Dermis blood vessel endothelial cell (primary cell): ENCODE results near the gene FLVCR2. TPM values are rescaled to one million over a fixed set of nuclear protein-coding genes. Genes with fewer than 3 reads are reported as not detected.

ENCODE experiments used
- DNase-seq: peaks from one replicate; pipeline ENCODE4 v3.0.0; 2010
- total RNA-seq: library from RNA; depleted of rRNA; stranded (reverse); fragments of >200 nt; gene quantifications from 2 replicates; pipeline ENCODE4 v1.2.3, GENCODE V29; 2014

FLVCR2 gene
- total RNA-seq, 1 donor from 2014 or later = 10.6 TPM

- DNase-seq = no peak
These were observed 52.5 kb downstream of the FLVCR2 start for GRCh38 chr14:75630695-75631452.

- no peak for DNase-seq
These were observed 53.0 kb downstream of the FLVCR2 start for GRCh38 chr14:75631453-75631831.

DNA sequence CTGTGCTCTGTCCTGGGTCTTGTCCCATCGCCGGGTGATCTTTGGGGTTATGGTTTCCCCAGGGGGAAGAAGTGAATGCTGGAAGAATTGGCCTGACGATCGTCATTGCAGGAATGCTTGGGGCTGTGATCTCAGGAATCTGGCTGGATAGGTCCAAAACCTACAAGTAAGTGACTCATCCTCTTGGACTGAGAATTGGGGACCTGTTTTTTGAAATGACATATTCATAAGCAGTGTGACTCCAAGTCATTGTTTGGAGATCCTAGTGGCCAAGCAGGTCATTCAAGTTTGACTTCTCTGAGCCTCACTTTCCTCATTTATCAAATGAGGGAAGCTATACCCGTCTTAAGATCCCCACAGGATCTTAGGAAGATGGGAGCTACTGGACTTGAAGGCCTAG is 56.4 kb downstream of the FLVCR2 start:
- no peak for DNase-seq

DNA sequence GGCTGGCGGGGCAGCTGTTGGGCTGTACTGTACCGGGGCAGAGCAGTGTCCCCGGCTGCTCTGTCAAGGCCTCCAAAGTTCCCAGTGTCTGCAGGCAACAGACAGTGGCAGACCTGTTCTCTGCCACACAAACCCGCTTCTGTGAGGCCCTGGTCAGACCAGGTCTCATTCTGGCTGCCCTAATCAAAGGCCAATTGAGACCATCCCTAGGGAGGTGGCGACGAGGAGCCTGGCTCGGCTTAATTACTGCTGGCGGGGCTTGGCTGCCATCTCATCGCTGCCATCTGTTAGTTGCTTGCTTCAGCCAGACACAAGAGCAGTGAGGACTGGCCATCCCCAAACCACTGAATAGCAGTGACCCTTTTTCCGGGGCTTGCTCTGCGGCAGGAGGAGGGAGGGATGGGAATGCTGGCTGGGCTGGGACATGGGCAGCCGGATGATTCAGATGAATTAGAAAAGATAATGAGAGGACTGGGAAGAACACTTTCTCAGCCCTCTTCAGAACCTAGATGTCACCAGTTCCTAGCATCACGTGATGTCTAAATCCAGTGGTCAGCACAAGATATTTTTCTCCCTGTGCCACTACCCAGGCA is 57.8 kb downstream of the FLVCR2 start:
- no peak for DNase-seq

- DNase-seq = no peak
These were observed 62.5 kb downstream of the FLVCR2 start for GRCh38 chr14:75640876-75641275.

- DNase-seq = no peak
These were observed 65.6 kb downstream of the FLVCR2 start for GRCh38 chr14:75643985-75644384.

DNA sequence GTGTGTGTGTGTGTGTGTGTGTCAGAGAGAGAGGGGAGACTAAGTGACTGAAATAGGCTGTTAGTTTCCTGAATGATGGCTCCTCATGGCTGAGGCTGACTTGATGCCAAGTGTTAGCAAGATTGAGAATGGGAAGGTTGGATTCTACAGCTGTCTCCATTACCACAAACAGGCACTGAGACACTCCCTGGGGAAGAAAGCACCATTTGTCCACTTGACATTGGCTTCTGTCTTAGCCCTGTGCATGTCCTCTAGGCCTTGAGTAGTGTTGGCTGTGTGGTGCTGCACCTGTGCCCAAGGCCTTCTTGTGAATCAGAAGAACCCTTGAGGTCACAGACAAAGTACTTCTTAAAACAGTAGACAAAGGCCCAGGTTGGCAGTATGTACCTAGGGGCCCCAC is 66.6 kb downstream of the FLVCR2 start:
- DNase-seq = no peak

- peak; percentile 50 for DNase-seq
These were observed 68.3 kb downstream of the FLVCR2 start for GRCh38 chr14:75646762-75647161.

DNA sequence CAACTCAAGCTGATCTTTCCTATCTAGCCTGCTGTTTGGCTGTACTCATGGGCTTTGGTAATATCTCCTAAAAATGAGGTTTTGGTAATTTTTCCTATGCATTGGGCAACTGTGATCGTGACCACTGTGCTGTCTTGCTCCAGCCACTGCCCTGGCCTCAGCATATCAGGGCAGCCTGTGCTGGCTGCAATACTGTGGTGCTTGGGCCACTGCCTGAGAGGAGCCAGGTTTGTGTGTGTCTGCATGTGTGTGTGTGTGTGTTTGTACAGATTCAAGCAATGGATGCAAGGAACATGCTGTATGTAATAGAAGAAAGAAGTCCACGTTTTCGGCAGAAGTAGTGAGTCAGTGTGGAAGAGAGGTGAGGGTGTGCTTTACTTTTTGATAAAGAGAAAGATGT is 69.2 kb downstream of the FLVCR2 start:
- peak; percentile 21 for DNase-seq

GRCh38 chr14:75648066-75648838 is 69.8 kb downstream of the FLVCR2 start:
- peak; percentile 93 for DNase-seq

DNA sequence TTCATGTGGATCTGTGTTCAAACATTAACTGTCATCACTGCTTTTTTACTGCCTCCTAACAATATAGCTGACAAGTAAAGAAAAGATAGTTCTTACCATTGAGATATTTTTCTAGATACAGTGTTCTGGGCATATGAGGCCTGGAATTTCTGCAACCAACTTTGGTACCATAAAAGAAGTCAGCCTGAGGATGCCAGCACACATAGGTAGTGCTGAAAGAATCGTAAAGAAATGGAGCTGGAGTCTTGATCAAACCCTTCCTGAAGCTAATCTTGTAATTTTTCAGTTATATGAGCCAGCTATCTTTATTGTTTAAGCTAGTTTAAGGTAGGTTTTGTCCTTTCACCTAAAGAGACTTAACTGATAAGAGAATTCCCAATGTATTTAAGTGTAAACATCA is 70.9 kb downstream of the FLVCR2 start:
- no peak for DNase-seq

GRCh38 chr14:75649773-75650172 is 71.4 kb downstream of the FLVCR2 start:
- no peak for DNase-seq

DNA sequence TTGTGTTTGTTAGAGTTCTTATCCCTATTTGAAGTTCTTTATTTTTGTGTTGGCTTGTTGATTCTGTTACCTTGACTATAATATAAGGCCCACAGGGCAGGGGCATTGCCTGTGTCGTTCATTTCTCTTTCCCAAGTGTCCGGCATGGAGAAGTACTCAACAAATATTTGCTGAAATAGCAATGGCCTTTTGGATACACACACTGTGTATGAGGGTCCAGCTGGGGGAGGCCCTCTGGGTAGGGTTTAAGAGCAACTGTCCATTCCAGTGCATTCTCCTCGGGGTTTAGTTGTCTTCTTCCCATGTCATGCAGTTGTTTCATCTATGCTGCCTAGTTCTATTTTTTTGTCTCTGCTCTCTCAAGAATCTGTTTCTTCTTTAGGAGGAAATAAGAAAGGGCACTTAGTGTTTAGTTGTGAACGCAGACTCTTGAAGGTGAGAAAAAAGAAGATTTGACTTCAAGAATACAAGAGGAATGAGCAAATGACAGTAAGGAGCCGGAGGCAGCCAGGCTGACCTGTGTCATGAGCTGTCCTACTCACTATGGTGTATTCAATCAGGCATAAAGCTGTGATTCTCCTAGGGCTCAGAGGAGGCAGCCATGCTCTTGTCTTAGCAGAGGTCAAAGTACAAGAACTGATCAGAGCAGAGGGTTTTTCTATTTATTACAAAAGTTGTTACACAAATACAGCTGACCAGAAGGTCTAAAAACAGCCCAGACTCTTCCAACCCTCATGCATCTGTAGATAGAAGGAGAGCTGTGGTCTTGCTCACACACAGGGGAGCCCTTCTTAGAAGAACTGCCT is 72.0 kb downstream of the FLVCR2 start:
- DNase-seq = no peak

DNA sequence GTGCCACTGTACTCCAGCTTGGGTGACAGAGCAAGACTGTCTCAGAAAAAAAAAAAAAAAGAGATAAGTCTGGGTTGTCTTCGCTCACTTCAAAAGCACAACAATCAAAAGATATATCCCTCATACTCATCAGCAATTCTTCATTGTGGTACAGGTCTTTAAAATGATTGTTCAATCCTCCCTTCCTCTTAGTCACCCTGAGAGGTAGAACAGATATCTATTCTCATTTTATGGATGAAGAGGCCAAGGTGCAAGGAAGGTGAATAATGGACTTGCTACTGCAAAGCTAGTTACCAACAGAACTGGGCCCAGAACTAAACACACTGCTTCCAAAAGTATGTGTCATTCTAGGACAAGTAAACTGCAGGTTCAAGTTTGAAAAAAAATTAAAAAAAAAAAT is 75.1 kb downstream of the FLVCR2 start:
- no peak for DNase-seq

- DNase-seq = peak; percentile 88
These were observed 75.8 kb downstream of the FLVCR2 start for GRCh38 chr14:75654127-75654732.

GRCh38 chr14:75655235-75655634 is 76.8 kb downstream of the FLVCR2 start:
- DNase-seq = no peak

- DNase-seq = peak; percentile 74
These were observed 78.9 kb downstream of the FLVCR2 start for GRCh38 chr14:75657331-75657730.

GRCh38 chr14:75658957-75659356 is 80.5 kb downstream of the FLVCR2 start:
- DNase-seq = no peak

DNA sequence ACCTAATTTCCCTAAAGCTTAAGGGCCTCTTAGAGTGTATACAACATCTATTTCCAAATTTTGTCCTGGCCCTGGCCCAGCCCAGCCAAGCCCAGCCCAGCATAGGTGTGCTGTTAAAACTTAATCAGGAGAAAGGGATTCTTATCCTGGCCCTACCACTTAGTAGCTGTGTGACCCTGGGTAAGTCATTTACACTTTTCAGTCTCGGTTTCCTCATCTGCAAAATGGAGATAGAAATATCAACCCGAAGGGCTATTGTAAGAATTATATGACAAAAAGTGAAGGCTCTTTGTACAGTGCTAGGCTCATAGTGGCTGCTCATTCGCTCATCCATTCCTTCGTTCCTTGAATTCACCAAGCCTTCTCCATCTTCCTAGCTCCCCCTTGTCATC is 81.8 kb downstream of the FLVCR2 start:
- DNase-seq = no peak

DNA sequence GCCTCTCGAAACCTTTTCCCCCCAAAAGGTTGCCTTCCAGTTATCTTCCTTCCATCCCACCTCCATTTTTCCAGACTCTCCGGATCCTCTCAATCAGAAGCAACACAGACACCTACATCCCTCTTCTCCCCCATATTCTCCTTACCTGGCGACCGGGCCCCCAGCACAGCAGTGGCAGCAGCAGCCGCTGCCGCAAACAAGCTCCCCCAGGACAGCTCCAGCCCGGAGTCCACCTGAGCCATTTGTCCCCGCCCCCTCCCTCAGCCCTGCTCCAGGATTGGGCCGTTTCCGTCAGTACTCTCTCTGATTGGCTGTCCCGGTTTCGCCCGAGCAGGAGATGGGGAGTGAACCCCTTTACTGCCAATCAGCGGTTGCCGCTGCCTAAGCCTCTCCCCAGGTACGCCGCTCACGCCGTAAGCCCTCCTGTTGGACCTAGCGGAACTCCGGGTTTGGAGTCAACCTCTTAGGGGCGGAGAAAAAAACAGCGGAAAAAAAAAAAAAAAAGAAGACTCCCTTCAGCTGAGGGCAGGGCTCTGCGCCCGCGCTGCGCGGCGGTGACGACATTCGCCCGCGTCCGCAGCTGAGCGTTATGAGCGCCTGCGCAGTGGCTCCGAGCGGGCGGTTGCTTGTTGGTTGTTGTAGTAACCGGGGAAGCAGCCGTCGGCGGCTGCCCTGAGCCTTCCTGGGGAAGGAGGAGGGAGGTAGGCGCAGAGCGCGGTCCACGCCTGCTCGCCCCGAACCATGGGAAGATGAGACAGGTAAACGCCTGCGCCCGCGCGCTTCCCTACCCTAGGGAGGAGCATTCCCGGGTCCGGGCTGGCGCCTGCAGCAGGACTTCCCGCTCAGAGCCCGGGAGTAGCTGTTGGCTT is 82.4 kb downstream of the FLVCR2 start, which contains the start of the genes ERG28 and TTLL5:
Gene ERG28 (minus strand): TSS at position 247 of the 869 bp plus-strand sequence. CDS start 3,374 bp downstream, outside the sequence.
Gene TTLL5 (plus strand): TSS at position 617 of the 869 bp plus-strand sequence. CDS start 1,904 bp downstream, outside the sequence.
- DNase-seq = peak; percentile 99

- no peak for DNase-seq
These were observed 83.0 kb downstream of the FLVCR2 start for GRCh38 chr14:75661499-75661814.
